Keratinocyte (primary cell): ENCODE data around the gene KCNA4.

Source experiments
- CTCF ChIP-seq, 3 experiments: IDR thresholded peaks in 1 of 3; conservative IDR thresholded peaks in 1 of 3; optimal IDR thresholded peaks in 1 of 3; 2 replicates in 2 of 3; 3 replicates in 1 of 3; pipeline versions ENCODE3 to v1.5.1; 2011; ENCODE audit warnings: low read length in 3 of 3, mild to moderate bottlenecking in 3 of 3, moderate library complexity in 2 of 3, control low read depth in 1 of 3, inconsistent platforms in 1 of 3; ENCODE audit not compliant: insufficient read depth in 2 of 3; ENCODE audit errors: extremely low read depth in 1 of 3
- EZH2 ChIP-seq: IDR thresholded peaks from one replicate; pipeline ENCODE4 v1.6.1; 2012; ENCODE audit warnings: inconsistent platforms, mild to moderate bottlenecking, low read length, moderate library complexity

GRCh38 chr11:29985248-29985647 lies 31.6 kb downstream of the KCNA4 start:
- TF ChIP-seq CTCF (optimal IDR thresholded peaks at IDR 0.05 in 1 of 3, IDR thresholded peaks at IDR 0.05 in 1 of 3, conservative IDR thresholded peaks at IDR 0.05 in 1 of 3; ENCODE audit: extremely low read depth in 1 of 3, insufficient read depth in 2 of 3, low read length in 3 of 3) (no peak), EZH2 (no peak)
